ENCODE results near the gene CYP2J2. TPM values are rescaled to one million over a fixed set of nuclear protein-coding genes. Genes with fewer than 3 reads are reported as not detected.
A peak's percentile ranks its signal among the peaks of the same experiment; 100 is the strongest.
"Not testable (repeated sequence)": the region's sequence is repeated elsewhere in the genome, so short reads cannot be mapped to it uniquely, and the experiment has no call there.

Gene CYP2J2, protein sequence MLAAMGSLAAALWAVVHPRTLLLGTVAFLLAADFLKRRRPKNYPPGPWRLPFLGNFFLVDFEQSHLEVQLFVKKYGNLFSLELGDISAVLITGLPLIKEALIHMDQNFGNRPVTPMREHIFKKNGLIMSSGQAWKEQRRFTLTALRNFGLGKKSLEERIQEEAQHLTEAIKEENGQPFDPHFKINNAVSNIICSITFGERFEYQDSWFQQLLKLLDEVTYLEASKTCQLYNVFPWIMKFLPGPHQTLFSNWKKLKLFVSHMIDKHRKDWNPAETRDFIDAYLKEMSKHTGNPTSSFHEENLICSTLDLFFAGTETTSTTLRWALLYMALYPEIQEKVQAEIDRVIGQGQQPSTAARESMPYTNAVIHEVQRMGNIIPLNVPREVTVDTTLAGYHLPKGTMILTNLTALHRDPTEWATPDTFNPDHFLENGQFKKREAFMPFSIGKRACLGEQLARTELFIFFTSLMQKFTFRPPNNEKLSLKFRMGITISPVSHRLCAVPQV
- polyA plus RNA-seq: 10 to 100 TPM; 15.4 to 87.4 (median 36.3) TPM
- long read RNA-seq, donor 1: 0 reads
- long read RNA-seq, donor 2, transcript CYP2J2-201 (9 exons, 1,896 nt): major isoform, 6 of 6 reads
- long read RNA-seq, donor 2, partial matches to known transcripts: 0 of 6 reads
- long read RNA-seq, donor 2, other reads (novel, unspliced or antisense): 0 of 6 reads
- long read RNA-seq, donor 3, partial matches to known transcripts: 0 of 3 reads
- long read RNA-seq, donor 3, other reads (novel, unspliced or antisense): 0 of 3 reads
- long read RNA-seq, donor 4: 0 reads
- long read RNA-seq, donor 5: 0 reads
- long read RNA-seq, donor 6, transcript CYP2J2-201 (9 exons, 1,896 nt): major isoform, 8 of 8 reads
- long read RNA-seq, donor 6, partial matches to known transcripts: 0 of 8 reads
- long read RNA-seq, donor 6, other reads (novel, unspliced or antisense): 0 of 8 reads
- long read RNA-seq, donor 7: 0 reads
- long read RNA-seq, donor 8: 0 reads
- long read RNA-seq, donor 9: 0 reads
- long read RNA-seq, donor 10, partial matches to known transcripts: 0 of 4 reads
- long read RNA-seq, donor 10, other reads (novel, unspliced or antisense): 0 of 4 reads

- Histone ChIP-seq H3K27me3 (ENCODE audit: control insufficient read depth in 3 of 3, insufficient read depth in 3 of 3, low read length in 3 of 3) (peaks cover 0 to 5% (median 5%) of the 10 kb centered on the region in 3 donors), H3K4me3 (ENCODE audit: low read depth in 1 of 3, low read length in 3 of 3) (peak within 1 kb of the TSS; percentile 42 to 75 (median 60)), H3K4me1 (ENCODE audit: control insufficient read depth in 3 of 3, insufficient read depth in 2 of 3, low read depth in 1 of 3, low read length in 2 of 3) (peaks cover 0 to 7% (median 0%) of the 10 kb centered on the region in 3 donors), H3K36me3 (ENCODE audit: control insufficient read depth in 3 of 3, insufficient read depth in 2 of 3, low read depth in 1 of 3, low read length in 3 of 3) (no peaks in the 10 kb centered on the region), H3K9me3 (ENCODE audit: control insufficient read depth in 2 of 2, insufficient read depth in 1 of 2, low read depth in 1 of 2, low read length in 1 of 2) (peaks cover 0 to 4% of the 10 kb centered on the region in 2 donors), H3K27ac (ENCODE audit: low read depth in 1 of 3, low read length in 2 of 3) (peak within 1 kb of the TSS; percentile 53 to 87 (median 61))
- DNase-seq: peak; percentile 81 to 87
- no peak for FAIRE-seq
- WGBS, 3 donors: 1 to 2% (median 2%) methylated on average over 38 to 42 of the region's 42 CpGs
These were observed at the start of gene CYP2J2 for GRCh38 chr1:59926381-59927123. Gene CYP2J2, minus strand, starts transcription at chr1:59926773. Its CDS starts 27 bp downstream, at chr1:59926746.

- no peaks in the 10 kb centered on the region for H3K36me3 ChIP-seq (ENCODE audit: control insufficient read depth in 3 of 3, insufficient read depth in 2 of 3, low read depth in 1 of 3, low read length in 3 of 3)
- H3K9me3 ChIP-seq (ENCODE audit: control insufficient read depth in 2 of 2, insufficient read depth in 1 of 2, low read depth in 1 of 2, low read length in 1 of 2): no peaks in the 10 kb centered on the region
- no peak overlapping the region for H3K4me3 ChIP-seq (ENCODE audit: low read depth in 1 of 3, low read length in 3 of 3)
- H3K27ac ChIP-seq (ENCODE audit: low read depth in 1 of 3, low read length in 2 of 3): no peak overlapping the region
- WGBS, 3 donors: 61 to 92% (median 69%) methylated on average over 1 of the region's 1 CpG
- no peaks in the 10 kb centered on the region for H3K4me1 ChIP-seq (ENCODE audit: control insufficient read depth in 3 of 3, insufficient read depth in 2 of 3, low read depth in 1 of 3, low read length in 2 of 3)
- H3K27me3 ChIP-seq (ENCODE audit: control insufficient read depth in 3 of 3, insufficient read depth in 3 of 3, low read length in 3 of 3): peaks cover 0 to 6% (median 4%) of the 10 kb centered on the region in 3 donors
- no peak for DNase-seq
- FAIRE-seq: no peak
These were observed 47.1 kb upstream of the CYP2J2 start for GRCh38 chr1:59973719-59974118.

DNA sequence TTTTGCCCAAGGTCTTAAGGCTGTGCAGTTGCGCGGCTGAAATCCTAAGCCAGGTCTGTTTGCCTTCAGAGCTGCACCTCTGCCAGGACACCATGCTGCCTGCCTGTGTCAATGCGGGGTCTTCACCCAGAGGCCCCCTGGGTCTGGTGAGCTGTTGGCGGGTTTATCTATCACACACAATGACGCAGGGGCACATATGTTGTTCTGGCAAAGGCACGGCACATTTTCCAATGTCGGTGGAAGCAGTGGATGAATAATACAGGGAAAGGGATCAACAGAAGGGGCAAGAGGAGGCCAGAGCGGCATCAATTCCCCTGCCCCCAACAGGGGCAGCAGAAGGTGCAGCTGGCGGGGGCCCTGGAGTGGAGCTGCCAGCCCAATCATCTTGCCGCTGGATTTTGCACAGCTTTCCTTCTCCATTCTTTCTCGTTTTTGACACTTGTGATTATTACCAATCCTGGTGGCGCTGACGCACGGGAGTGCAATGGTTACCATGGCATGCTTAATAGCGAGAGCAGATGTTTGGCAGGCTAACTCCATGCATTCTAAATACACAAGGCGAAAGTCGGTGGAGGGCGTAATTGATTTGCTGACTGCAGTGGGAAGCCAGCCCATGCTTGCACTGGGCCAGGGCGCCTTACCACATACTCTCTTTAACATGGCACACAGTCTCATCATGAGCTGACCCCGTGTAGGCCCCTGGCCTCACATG is 45.8 kb upstream of the CYP2J2 start:
- Histone ChIP-seq H3K27me3 (ENCODE audit: control insufficient read depth in 3 of 3, insufficient read depth in 3 of 3, low read length in 3 of 3) (peaks cover 0 to 6% (median 4%) of the 10 kb centered on the region in 3 donors), H3K27ac (ENCODE audit: low read depth in 1 of 3, low read length in 2 of 3) (no peak overlapping the region), H3K4me1 (ENCODE audit: control insufficient read depth in 3 of 3, insufficient read depth in 2 of 3, low read depth in 1 of 3, low read length in 2 of 3) (no peaks in the 10 kb centered on the region), H3K36me3 (ENCODE audit: control insufficient read depth in 3 of 3, insufficient read depth in 2 of 3, low read depth in 1 of 3, low read length in 3 of 3) (no peaks in the 10 kb centered on the region), H3K9me3 (ENCODE audit: control insufficient read depth in 2 of 2, insufficient read depth in 1 of 2, low read depth in 1 of 2, low read length in 1 of 2) (no peaks in the 10 kb centered on the region), H3K4me3 (ENCODE audit: low read depth in 1 of 3, low read length in 3 of 3) (no peak overlapping the region)
- DNase-seq (no peak), FAIRE-seq (no peak)
- 88 to 90% (median 89%) methylated on average over 20 of the region's 20 CpGs for whole genome bisulfite sequencing, 3 donors

GRCh38 chr1:59971464-59971911 is 44.9 kb upstream of the CYP2J2 start:
- no peak for FAIRE-seq
- peaks cover 0 to 6% (median 4%) of the 10 kb centered on the region in 3 donors for H3K27me3 ChIP-seq (ENCODE audit: control insufficient read depth in 3 of 3, insufficient read depth in 3 of 3, low read length in 3 of 3)
- WGBS, 3 donors: 11 to 16% (median 13%) methylated on average over 19 of the region's 19 CpGs
- no peaks in the 10 kb centered on the region for H3K9me3 ChIP-seq (ENCODE audit: control insufficient read depth in 2 of 2, insufficient read depth in 1 of 2, low read depth in 1 of 2, low read length in 1 of 2)
- DNase-seq: peak; percentile 73 to 82
- H3K4me1 ChIP-seq (ENCODE audit: control insufficient read depth in 3 of 3, insufficient read depth in 2 of 3, low read depth in 1 of 3, low read length in 2 of 3): no peaks in the 10 kb centered on the region
- no peaks in the 10 kb centered on the region for H3K36me3 ChIP-seq (ENCODE audit: control insufficient read depth in 3 of 3, insufficient read depth in 2 of 3, low read depth in 1 of 3, low read length in 3 of 3)
- H3K27ac ChIP-seq (ENCODE audit: low read depth in 1 of 3, low read length in 2 of 3): no peak overlapping the region
- no peak overlapping the region for H3K4me3 ChIP-seq (ENCODE audit: low read depth in 1 of 3, low read length in 3 of 3)

DNA sequence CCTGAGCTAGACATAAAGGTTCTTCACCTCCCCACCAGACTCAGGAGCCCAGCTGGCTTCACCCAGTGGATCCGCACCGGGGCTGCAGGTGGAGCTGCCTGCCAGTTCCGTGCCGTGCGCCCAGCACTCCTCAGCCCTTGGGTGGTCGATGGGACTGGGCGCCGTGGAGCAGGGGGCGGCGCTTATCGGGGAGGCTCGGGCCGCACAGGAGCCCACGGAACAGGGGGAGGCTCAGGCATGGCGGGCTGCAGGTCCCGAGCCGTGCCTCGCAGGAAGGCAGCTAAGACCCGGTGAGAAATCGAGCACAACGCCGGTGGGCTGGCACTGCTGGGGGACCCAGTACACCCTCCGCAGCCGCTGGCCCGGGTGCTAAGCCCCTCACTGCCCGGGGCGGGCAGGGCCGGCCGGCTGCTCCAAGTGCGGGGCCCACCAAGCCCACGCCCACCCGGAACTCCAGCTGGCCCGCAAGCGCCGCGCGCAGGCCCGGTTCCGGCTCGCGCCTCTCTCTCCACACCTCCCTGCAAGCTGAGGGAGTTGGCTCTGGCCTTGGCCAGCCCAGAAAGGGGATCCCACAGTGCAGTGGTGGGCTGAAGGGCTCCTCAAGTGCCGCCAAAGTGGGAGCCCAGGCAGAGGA is 43.1 kb upstream of the CYP2J2 start:
- not testable (repeated sequence) for H3K27ac ChIP-seq (ENCODE audit: low read depth in 1 of 3, low read length in 2 of 3); H3K4me3 ChIP-seq (ENCODE audit: low read depth in 1 of 3, low read length in 3 of 3); DNase-seq; H3K9me3 ChIP-seq (ENCODE audit: control insufficient read depth in 2 of 2, insufficient read depth in 1 of 2, low read depth in 1 of 2, low read length in 1 of 2); H3K4me1 ChIP-seq (ENCODE audit: control insufficient read depth in 3 of 3, insufficient read depth in 2 of 3, low read depth in 1 of 3, low read length in 2 of 3); FAIRE-seq; H3K36me3 ChIP-seq (ENCODE audit: control insufficient read depth in 3 of 3, insufficient read depth in 2 of 3, low read depth in 1 of 3, low read length in 3 of 3); H3K27me3 ChIP-seq (ENCODE audit: control insufficient read depth in 3 of 3, insufficient read depth in 3 of 3, low read length in 3 of 3)
- WGBS, 3 donors: 95 to 98% (median 97%) methylated on average over 31 to 42 of the region's 42 CpGs

- H3K9me3 ChIP-seq (ENCODE audit: control insufficient read depth in 2 of 2, insufficient read depth in 1 of 2, low read depth in 1 of 2, low read length in 1 of 2); FAIRE-seq; H3K36me3 ChIP-seq (ENCODE audit: control insufficient read depth in 3 of 3, insufficient read depth in 2 of 3, low read depth in 1 of 3, low read length in 3 of 3); H3K27me3 ChIP-seq (ENCODE audit: control insufficient read depth in 3 of 3, insufficient read depth in 3 of 3, low read length in 3 of 3); H3K4me1 ChIP-seq (ENCODE audit: control insufficient read depth in 3 of 3, insufficient read depth in 2 of 3, low read depth in 1 of 3, low read length in 2 of 3); H3K27ac ChIP-seq (ENCODE audit: low read depth in 1 of 3, low read length in 2 of 3); DNase-seq; H3K4me3 ChIP-seq (ENCODE audit: low read depth in 1 of 3, low read length in 3 of 3): not testable (repeated sequence)
- 89 to 92% (median 90%) methylated on average over 17 of the region's 17 CpGs for WGBS, 3 donors
These were observed 42.2 kb upstream of the CYP2J2 start for GRCh38 chr1:59968746-59969145.

- Histone ChIP-seq H3K9me3 (ENCODE audit: control insufficient read depth in 2 of 2, insufficient read depth in 1 of 2, low read depth in 1 of 2, low read length in 1 of 2) (no peaks in the 10 kb centered on the region), H3K36me3 (ENCODE audit: control insufficient read depth in 3 of 3, insufficient read depth in 2 of 3, low read depth in 1 of 3, low read length in 3 of 3) (no peaks in the 10 kb centered on the region), H3K27me3 (ENCODE audit: control insufficient read depth in 3 of 3, insufficient read depth in 3 of 3, low read length in 3 of 3) (peaks cover 0 to 2% (median 0%) of the 10 kb centered on the region in 3 donors), H3K4me3 (ENCODE audit: low read depth in 1 of 3, low read length in 3 of 3) (no peak overlapping the region), H3K4me1 (ENCODE audit: control insufficient read depth in 3 of 3, insufficient read depth in 2 of 3, low read depth in 1 of 3, low read length in 2 of 3) (no peaks in the 10 kb centered on the region), H3K27ac (ENCODE audit: low read depth in 1 of 3, low read length in 2 of 3) (no peak overlapping the region)
- WGBS, 3 donors: 53 to 78% (median 65%) methylated on average over 3 of the region's 3 CpGs
- no peak for FAIRE-seq
- DNase-seq: no peak
These were observed 41.2 kb upstream of the CYP2J2 start for GRCh38 chr1:59967780-59968179.

Data from small intestine (tissue), 16 donors.